Ammon's horn (tissue), 1 donor: ENCODE data around the gene MAPK6.
"Not testable (repeated sequence)": the region's sequence is repeated elsewhere in the genome, so short reads cannot be mapped to it uniquely, and the experiment has no call there.

ENCODE experiments used
- DNase-seq: peaks from one replicate; pipeline ENCODE4 v3.0.0-alpha.2; 2016; ENCODE audit warnings: low spot score

The MAPK6 gene

GRCh38 chr15:52018693-52019393 lies at the start of gene MAPK6:
MAPK6 (plus strand) TSS chr15:52019219; CDS start chr15:52046461, 27,242 bp downstream.
- peak; percentile 94 for DNase-seq

GRCh38 chr15:51969728-51970127 lies 49.3 kb upstream of the MAPK6 start:
- no peak for DNase-seq

GRCh38 chr15:51970132-51970817 lies 48.7 kb upstream of the MAPK6 start:
- DNase-seq, result no peak

GRCh38 chr15:51971032-51971374 lies 48.0 kb upstream of the MAPK6 start:
- DNase-seq, result no peak

- DNase-seq, result peak; percentile 96
Measured at GRCh38 chr15:51971375-51972133, 47.5 kb upstream of the MAPK6 start, which contains the start of gene LEO1. LEO1 (minus strand) TSS chr15:51971778; CDS start chr15:51971745, 33 bp downstream.

GRCh38 chr15:51973220-51973619 lies 45.8 kb upstream of the MAPK6 start:
- DNase-seq, result no peak

- no peak for DNase-seq
Measured at GRCh38 chr15:51973775-51974174, 45.2 kb upstream of the MAPK6 start.

GRCh38 chr15:51982013-51982769 lies 36.8 kb upstream of the MAPK6 start:
- peak; percentile 70 for DNase-seq

- no peak for DNase-seq
Measured at GRCh38 chr15:51982770-51983103, 36.3 kb upstream of the MAPK6 start.

GRCh38 chr15:51991141-51991540 lies 27.9 kb upstream of the MAPK6 start:
- DNase-seq, result no peak

GRCh38 chr15:51992953-51993352 lies 26.1 kb upstream of the MAPK6 start:
- DNase-seq, result no peak

- no peak for DNase-seq
Measured at GRCh38 chr15:52002351-52002750, 16.7 kb upstream of the MAPK6 start.

- not testable (repeated sequence) for DNase-seq
Measured at GRCh38 chr15:52003089-52003488, 15.9 kb upstream of the MAPK6 start.

- DNase-seq, result no peak
Measured at GRCh38 chr15:52003710-52004109, 15.3 kb upstream of the MAPK6 start.

GRCh38 chr15:52004806-52005205 lies 14.2 kb upstream of the MAPK6 start:
- no peak for DNase-seq

GRCh38 chr15:52005748-52006701 lies 13.0 kb upstream of the MAPK6 start:
- no peak for DNase-seq

GRCh38 chr15:52006702-52007340 lies 12.2 kb upstream of the MAPK6 start:
- DNase-seq, result no peak

- no peak for DNase-seq
Measured at GRCh38 chr15:52008359-52008697, 10.7 kb upstream of the MAPK6 start.

- DNase-seq, result no peak
Measured at GRCh38 chr15:52008698-52009434, 10.2 kb upstream of the MAPK6 start.
